ENCODE results near the gene ZNF217.
A peak's percentile ranks its signal among the peaks of the same experiment; 100 is the strongest.
"Not testable (repeated sequence)": the region's sequence is repeated elsewhere in the genome, so short reads cannot be mapped to it uniquely, and the experiment has no call there.

Gene ZNF217

GRCh38 chr20:53581444-53582250 is 12.0 kb downstream of the ZNF217 start:
- DNase-seq: no peak

- DNase-seq: no peak
Observed at GRCh38 chr20:53580376-53581111, 13.1 kb downstream of the ZNF217 start.

- no peak for DNase-seq
Observed at GRCh38 chr20:53579581-53580375, 13.9 kb downstream of the ZNF217 start.

- DNase-seq: no peak
Observed at GRCh38 chr20:53579266-53579580, 14.4 kb downstream of the ZNF217 start.

GRCh38 chr20:53578492-53579222 is 15.0 kb downstream of the ZNF217 start:
- peak; percentile 53 to 83 for DNase-seq

- DNase-seq: no peak
Observed at GRCh38 chr20:53576586-53577318, 16.9 kb downstream of the ZNF217 start.

- no peak for DNase-seq
Observed at GRCh38 chr20:53576195-53576580, 17.5 kb downstream of the ZNF217 start.

- no peak for DNase-seq
Observed at GRCh38 chr20:53575481-53576194, 18.0 kb downstream of the ZNF217 start.

- no peak for DNase-seq
Observed at GRCh38 chr20:53574819-53575218, 18.8 kb downstream of the ZNF217 start.

- no peak for DNase-seq
Observed at GRCh38 chr20:53574259-53574789, 19.3 kb downstream of the ZNF217 start.

GRCh38 chr20:53571555-53572286 is 21.9 kb downstream of the ZNF217 start:
- no peak for DNase-seq

GRCh38 chr20:53570446-53571276 is 23.0 kb downstream of the ZNF217 start:
- DNase-seq: no peak

- DNase-seq: no peak
Observed at GRCh38 chr20:53569606-53570307, 23.9 kb downstream of the ZNF217 start.

GRCh38 chr20:53569005-53569404 is 24.6 kb downstream of the ZNF217 start:
- no peak for DNase-seq

GRCh38 chr20:53568351-53568750 is 25.3 kb downstream of the ZNF217 start:
- DNase-seq: no peak

GRCh38 chr20:53567379-53567917 is 26.2 kb downstream of the ZNF217 start:
- DNase-seq: no peak

- not testable (repeated sequence) for DNase-seq
Observed at GRCh38 chr20:53566623-53567022, 27.0 kb downstream of the ZNF217 start.

- no peak for DNase-seq
Observed at GRCh38 chr20:53565254-53565653, 28.4 kb downstream of the ZNF217 start.

All from NCI-H524 (cell line).